ENCODE data around the gene SP5.

- no peak for TF ChIP-seq POLR2A (IDR thresholded peaks at IDR 0.05; ENCODE audit: low read depth)
- no peak for TF ChIP-seq CTCF (IDR thresholded peaks at IDR 0.05)
Observed at GRCh38 chr2:170764880-170765261, 49.7 kb downstream of the SP5 start.

Data from esophagus muscularis mucosa (tissue), 3 donors.